K562 (cell line): ENCODE data around the gene LOXL4.

ENCODE experiments used
- BRCA1 ChIP-seq, 2 experiments: fragments of 450-650 bp in 1 of 2; sonication (generic) in 1 of 2; formaldehyde crosslinking in 1 of 2; IDR thresholded peaks; 2 replicates each; pipeline versions ENCODE4 v1.5.0 to v1.6.1; 2017 to 2020; ENCODE audit warnings: mild to moderate bottlenecking in 1 of 2, missing genetic modification reagents in 1 of 2
- JUN ChIP-seq, 2 experiments: sonication (generic) in 1 of 2; formaldehyde crosslinking in 1 of 2; IDR thresholded peaks; 2 replicates each; pipeline versions ENCODE4 v1.6.1 to v1.8.0; 2012 to 2022; ENCODE audit warnings: borderline replicate concordance in 2 of 2, mild to moderate bottlenecking in 2 of 2, improper control_type of control experiment in 1 of 2, low read depth in 1 of 2, low read length in 1 of 2, missing genetic modification reagents in 1 of 2
- JUND ChIP-seq, 2 experiments: IDR thresholded peaks; 2 replicates in 1 of 2; 3 replicates in 1 of 2; pipeline ENCODE4 v1.6.1; 2011; ENCODE audit warnings: borderline replicate concordance in 2 of 2, low read depth in 2 of 2, low read length in 2 of 2, improper control_type of control experiment in 1 of 2, missing biosample characterization in 1 of 2, missing genetic modification characterization in 1 of 2, missing genetic modification reagents in 1 of 2
- NR2C2 ChIP-seq, 2 experiments: fragments of 200-800 bp in 1 of 2; sonication (Bioruptor generic) in 1 of 2; sonication (generic) in 1 of 2; formaldehyde crosslinking in 1 of 2; IDR thresholded peaks; 2 replicates each; pipeline versions ENCODE4 v1.6.1 to v1.8.0; 2016 to 2022; ENCODE audit warnings: mild to moderate bottlenecking in 1 of 2, missing compliant biosample characterization in 1 of 2, missing genetic modification characterization in 1 of 2, missing genetic modification reagents in 1 of 2
- POLR2A ChIP-seq: fragments of 450-650 bp; conservative IDR thresholded peaks from 2 replicates; pipeline ENCODE4 v1.6.1; 2016
- POLR2AphosphoS5 ChIP-seq: IDR thresholded peaks from 2 replicates; pipeline ENCODE4 v1.6.1; 2011; ENCODE audit warnings: mild to moderate bottlenecking, low read depth, low read length, moderate library complexity; ENCODE audit not compliant: control insufficient read depth, insufficient read depth
- SMAD1 ChIP-seq: fragments of 150-350 bp; IDR thresholded peaks from 2 replicates; pipeline ENCODE4 v1.6.1; 2014; ENCODE audit warnings: low read length, low read depth; ENCODE audit not compliant: partially characterized antibody
- SP1 ChIP-seq: sonication (generic); formaldehyde crosslinking; IDR thresholded peaks from 2 replicates; pipeline ENCODE4 v1.8.1; 2022; ENCODE audit warnings: mild to moderate bottlenecking, missing genetic modification reagents
- TARDBP ChIP-seq: fragments of 450-650 bp; IDR thresholded peaks from 2 replicates; pipeline ENCODE4 v1.6.1; 2016
- ZNF23 ChIP-seq: fragments of 250-450 bp; sonication (Bioruptor Pico); IDR thresholded peaks from 2 replicates; pipeline ENCODE4 v1.4.0; 2020; ENCODE audit warnings: mild to moderate bottlenecking
- ZNF354B ChIP-seq: fragments of 250-450 bp; sonication (Bioruptor Pico); IDR thresholded peaks from 2 replicates; pipeline ENCODE4 v1.4.0; 2020
- ZNF644 ChIP-seq: fragments of 200-800 bp; sonication (Bioruptor generic); IDR thresholded peaks from 2 replicates; pipeline ENCODE4 v1.6.1; 2016; ENCODE audit warnings: low read depth, missing genetic modification characterization, missing compliant biosample characterization
- TF ChIP-seq, protein P1 (sequence below): fragments of 250-450 bp; sonication (Bioruptor Pico); IDR thresholded peaks from 2 replicates; pipeline ENCODE4 v1.4.0; 2020; ENCODE audit warnings: mild to moderate bottlenecking
- TF ChIP-seq, protein P2 (sequence below), 3 experiments: IDR thresholded peaks in 2 of 3; conservative IDR thresholded peaks in 1 of 3; 2 replicates each; pipeline ENCODE4 v1.5.1; 2011 to 2012; ENCODE audit warnings: low read length in 3 of 3, mild to moderate bottlenecking in 3 of 3, control low read depth in 2 of 3, improper control_type of control experiment in 1 of 3, inconsistent platforms in 1 of 3, low read depth in 1 of 3, mixed read lengths in 1 of 3, moderate library complexity in 1 of 3; ENCODE audit not compliant: insufficient read depth in 2 of 3

DNA sequence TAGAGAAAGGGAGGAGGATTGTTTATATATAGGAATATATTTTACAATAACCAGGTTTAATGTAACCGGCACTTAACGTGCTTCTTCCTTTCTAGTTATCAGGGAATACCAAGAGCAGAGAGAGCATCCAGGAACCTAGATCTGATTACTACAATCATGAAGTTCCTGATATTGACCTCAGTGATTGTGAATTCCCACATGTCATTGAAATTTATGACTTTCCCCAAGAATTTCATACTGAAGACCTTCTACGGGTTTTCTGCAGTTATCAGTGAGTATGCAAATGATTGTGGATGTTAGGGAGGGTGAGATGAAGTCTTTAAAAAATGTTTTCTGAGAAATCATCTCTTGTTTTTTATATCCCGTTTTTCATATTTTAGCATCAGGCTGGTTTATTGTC, 36.6 kb downstream of the LOXL4 start:
- TF ChIP-seq NR2C2 (CRISPR knock-in tag; IDR thresholded peaks at IDR 0.05): no peak
- TF ChIP-seq NR2C2 (tag; IDR thresholded peaks at IDR 0.05): no peak
- TF ChIP-seq POLR2A: no peak
- no peak for TF ChIP-seq JUN (IDR thresholded peaks at IDR 0.05; ENCODE audit: borderline replicate concordance, low read depth, low read length)
- TF ChIP-seq JUN (CRISPR knock-in tag; IDR thresholded peaks at IDR 0.05; ENCODE audit: borderline replicate concordance): no peak
- no peak for TF ChIP-seq TARDBP
- TF ChIP-seq BRCA1 (IDR thresholded peaks at IDR 0.05): no peak
- no peak for TF ChIP-seq BRCA1 (CRISPR knock-in tag; IDR thresholded peaks at IDR 0.05)
- no peak for TF ChIP-seq ZNF644 (tag)
- TF ChIP-seq, protein P1, sequence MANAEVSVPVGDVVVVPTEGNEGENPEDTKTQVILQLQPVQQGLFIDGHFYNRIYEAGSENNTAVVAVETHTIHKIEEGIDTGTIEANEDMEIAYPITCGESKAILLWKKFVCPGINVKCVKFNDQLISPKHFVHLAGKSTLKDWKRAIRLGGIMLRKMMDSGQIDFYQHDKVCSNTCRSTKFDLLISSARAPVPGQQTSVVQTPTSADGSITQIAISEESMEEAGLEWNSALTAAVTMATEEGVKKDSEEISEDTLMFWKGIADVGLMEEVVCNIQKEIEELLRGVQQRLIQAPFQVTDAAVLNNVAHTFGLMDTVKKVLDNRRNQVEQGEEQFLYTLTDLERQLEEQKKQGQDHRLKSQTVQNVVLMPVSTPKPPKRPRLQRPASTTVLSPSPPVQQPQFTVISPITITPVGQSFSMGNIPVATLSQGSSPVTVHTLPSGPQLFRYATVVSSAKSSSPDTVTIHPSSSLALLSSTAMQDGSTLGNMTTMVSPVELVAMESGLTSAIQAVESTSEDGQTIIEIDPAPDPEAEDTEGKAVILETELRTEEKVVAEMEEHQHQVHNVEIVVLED: no peak
- TF ChIP-seq SMAD1: no peak
- TF ChIP-seq ZNF354B (CRISPR knock-in tag): no peak
- no peak for TF ChIP-seq JUND (IDR thresholded peaks at IDR 0.05; ENCODE audit: borderline replicate concordance, low read depth, low read length)
- TF ChIP-seq JUND (tag; IDR thresholded peaks at IDR 0.05; ENCODE audit: borderline replicate concordance, low read depth, low read length): no peak
- no peak for TF ChIP-seq POLR2AphosphoS5
- TF ChIP-seq SP1 (CRISPR knock-in tag): no peak
- TF ChIP-seq ZNF23: no peak
- TF ChIP-seq, protein P2, sequence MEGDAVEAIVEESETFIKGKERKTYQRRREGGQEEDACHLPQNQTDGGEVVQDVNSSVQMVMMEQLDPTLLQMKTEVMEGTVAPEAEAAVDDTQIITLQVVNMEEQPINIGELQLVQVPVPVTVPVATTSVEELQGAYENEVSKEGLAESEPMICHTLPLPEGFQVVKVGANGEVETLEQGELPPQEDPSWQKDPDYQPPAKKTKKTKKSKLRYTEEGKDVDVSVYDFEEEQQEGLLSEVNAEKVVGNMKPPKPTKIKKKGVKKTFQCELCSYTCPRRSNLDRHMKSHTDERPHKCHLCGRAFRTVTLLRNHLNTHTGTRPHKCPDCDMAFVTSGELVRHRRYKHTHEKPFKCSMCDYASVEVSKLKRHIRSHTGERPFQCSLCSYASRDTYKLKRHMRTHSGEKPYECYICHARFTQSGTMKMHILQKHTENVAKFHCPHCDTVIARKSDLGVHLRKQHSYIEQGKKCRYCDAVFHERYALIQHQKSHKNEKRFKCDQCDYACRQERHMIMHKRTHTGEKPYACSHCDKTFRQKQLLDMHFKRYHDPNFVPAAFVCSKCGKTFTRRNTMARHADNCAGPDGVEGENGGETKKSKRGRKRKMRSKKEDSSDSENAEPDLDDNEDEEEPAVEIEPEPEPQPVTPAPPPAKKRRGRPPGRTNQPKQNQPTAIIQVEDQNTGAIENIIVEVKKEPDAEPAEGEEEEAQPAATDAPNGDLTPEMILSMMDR (IDR thresholded peaks at IDR 0.05 in 2 of 3, conservative IDR thresholded peaks at IDR 0.05 in 1 of 3; ENCODE audit: insufficient read depth in 2 of 3, low read depth in 1 of 3, low read length in 3 of 3): no peak
